Effector memory CD4-positive, alpha-beta T cell (primary cell): Measurements from ENCODE around the gene CHRNE.
"Not testable (repeated sequence)": the region's sequence is repeated elsewhere in the genome, so short reads cannot be mapped to it uniquely, and the experiment has no call there.

Experiments used
- DNase-seq, 3 donors: peaks; one replicate each; pipeline ENCODE4 v3.0.0-alpha.2; 2020
- H3K27ac ChIP-seq: 2 replicates; pipeline ENCODE4 v1.7.0; 2013; ENCODE audit warnings: mild to moderate bottlenecking, low read length, moderate library complexity; ENCODE audit not compliant: insufficient read depth, poor library complexity, severe bottlenecking
- H3K27me3 ChIP-seq: replicated peaks from 2 replicates; pipeline ENCODE4 v1.7.0; 2013; ENCODE audit warnings: mild to moderate bottlenecking, low read length; ENCODE audit not compliant: insufficient read depth, control insufficient read depth, poor library complexity, severe bottlenecking
- H3K36me3 ChIP-seq: 2 replicates; pipeline ENCODE4 v1.7.0; 2013; ENCODE audit warnings: mild to moderate bottlenecking, low read length, moderate library complexity; ENCODE audit not compliant: control insufficient read depth, insufficient read depth
- H3K4me1 ChIP-seq: 2 replicates; pipeline ENCODE4 v1.7.0; 2013; ENCODE audit warnings: low read length, mild to moderate bottlenecking; ENCODE audit not compliant: control insufficient read depth, insufficient read depth, poor library complexity, severe bottlenecking
- H3K4me3 ChIP-seq: 2 replicates; pipeline ENCODE4 v1.7.0; 2013; ENCODE audit warnings: low read length, low read depth, mild to moderate bottlenecking; ENCODE audit not compliant: insufficient read depth, poor library complexity, severe bottlenecking
- H3K9me3 ChIP-seq: 2 replicates; pipeline ENCODE4 v1.7.0; 2013; ENCODE audit warnings: mild to moderate bottlenecking, low read length, moderate library complexity; ENCODE audit not compliant: control insufficient read depth

Gene CHRNE

GRCh38 chr17:4908711-4909496, 6.0 kb upstream of the CHRNE start:
- Histone ChIP-seq H3K27ac (no peak overlapping the region), H3K36me3 (no peaks in the 10 kb centered on the region), H3K27me3 (no peaks in the 10 kb centered on the region), H3K4me1 (peaks cover 12% of the 10 kb centered on the region), H3K4me3 (no peak overlapping the region), H3K9me3 (no peaks in the 10 kb centered on the region)
- peak; percentile 48 to 52 (median 49) for DNase-seq

GRCh38 chr17:4908301-4908700, 5.4 kb upstream of the CHRNE start:
- Histone ChIP-seq H3K27ac (no peak overlapping the region), H3K27me3 (no peaks in the 10 kb centered on the region), H3K4me3 (no peak overlapping the region), H3K9me3 (no peaks in the 10 kb centered on the region), H3K4me1 (peaks cover 12% of the 10 kb centered on the region), H3K36me3 (no peaks in the 10 kb centered on the region)
- no peak for DNase-seq

GRCh38 chr17:4906642-4907041, 3.7 kb upstream of the CHRNE start:
- H3K9me3 ChIP-seq, DNase-seq, H3K27me3 ChIP-seq, H3K27ac ChIP-seq, H3K4me3 ChIP-seq, H3K36me3 ChIP-seq: not testable (repeated sequence)
- peaks cover 20% of the 10 kb centered on the region for H3K4me1 ChIP-seq

- DNase-seq, result no peak
- Histone ChIP-seq H3K36me3 (no peaks in the 10 kb centered on the region), H3K27me3 (no peaks in the 10 kb centered on the region), H3K4me3 (no peak overlapping the region), H3K27ac (no peak overlapping the region), H3K9me3 (no peaks in the 10 kb centered on the region), H3K4me1 (peaks cover 29% of the 10 kb centered on the region)
Observed at GRCh38 chr17:4902540-4902939, 358 bp downstream of the CHRNE start.

GRCh38 chr17:4901648-4902344, 1.1 kb downstream of the CHRNE start:
- peak in 1 of 3 donors; percentile 12 for DNase-seq

GRCh38 chr17:4901108-4901647, 1.7 kb downstream of the CHRNE start:
- Histone ChIP-seq H3K36me3 (peaks cover 5% of the 10 kb centered on the region), H3K27ac (no peak overlapping the region), H3K4me1 (peaks cover 29% of the 10 kb centered on the region), H3K27me3 (no peaks in the 10 kb centered on the region), H3K9me3 (no peaks in the 10 kb centered on the region), H3K4me3 (peak overlapping the region; percentile 51)
- DNase-seq, result no peak

More at GRCh38 chr17:4901648-4902344, 1.1 kb downstream of the CHRNE start:
- Histone ChIP-seq H3K36me3 (no peaks in the 10 kb centered on the region), H3K4me3 (no peak overlapping the region), H3K4me1 (peaks cover 29% of the 10 kb centered on the region), H3K9me3 (no peaks in the 10 kb centered on the region), H3K27me3 (no peaks in the 10 kb centered on the region), H3K27ac (no peak overlapping the region)

GRCh38 chr17:4900231-4901107, 2.4 kb downstream of the CHRNE start:
- Histone ChIP-seq H3K9me3 (no peaks in the 10 kb centered on the region), H3K4me3 (peak overlapping the region; percentile 51), H3K27me3 (no peaks in the 10 kb centered on the region), H3K36me3 (peaks cover 12% of the 10 kb centered on the region), H3K4me1 (peaks cover 29% of the 10 kb centered on the region), H3K27ac (peak overlapping the region; percentile 50)
- DNase-seq, result peak; percentile 40 to 62 (median 55)

- peak; percentile 90 to 95 (median 93) for DNase-seq
- H3K4me1 ChIP-seq, result peaks cover 29% of the 10 kb centered on the region
Observed at GRCh38 chr17:4899341-4900230, 3.3 kb downstream of the CHRNE start, which contains the start of gene C17orf107. TSS of gene C17orf107 (plus strand) at chr17:4899536. CDS start at chr17:4899763, 227 bp downstream.

GRCh38 chr17:4898927-4899326, 4.0 kb downstream of the CHRNE start:
- Histone ChIP-seq H3K9me3 (no peaks in the 10 kb centered on the region), H3K36me3 (peaks cover 27% of the 10 kb centered on the region), H3K4me3 (peak overlapping the region; percentile 51), H3K27me3 (no peaks in the 10 kb centered on the region), H3K4me1 (peaks cover 29% of the 10 kb centered on the region), H3K27ac (no peak overlapping the region)
- DNase-seq, result no peak

More at GRCh38 chr17:4899341-4900230, 3.3 kb downstream of the CHRNE start, which contains the start of gene C17orf107:
- Histone ChIP-seq H3K4me3 (peak within 1 kb of the TSS; percentile 51), H3K36me3 (peaks cover 21% of the 10 kb centered on the region), H3K27ac (peak within 1 kb of the TSS; percentile 50), H3K9me3 (no peaks in the 10 kb centered on the region), H3K27me3 (no peaks in the 10 kb centered on the region)
